Loucy (cell line): Measurements from ENCODE around the gene SLX9.

Source experiments
- EZH2phosphoT487 ChIP-seq: fragments of 200-600 bp; IDR thresholded peaks from 2 replicates; pipeline ENCODE4 v1.6.1; 2018; ENCODE audit warnings: antibody characterized with exemption, mild to moderate bottlenecking, moderate library complexity, borderline replicate concordance
- TF ChIP-seq, protein P1 (sequence below): fragments of 200-600 bp; sonication (generic); conservative IDR thresholded peaks from 2 replicates; pipeline ENCODE4 v1.5.1; 2014; ENCODE audit warnings: mild to moderate bottlenecking, antibody characterized with exemption, low read length

DNA sequence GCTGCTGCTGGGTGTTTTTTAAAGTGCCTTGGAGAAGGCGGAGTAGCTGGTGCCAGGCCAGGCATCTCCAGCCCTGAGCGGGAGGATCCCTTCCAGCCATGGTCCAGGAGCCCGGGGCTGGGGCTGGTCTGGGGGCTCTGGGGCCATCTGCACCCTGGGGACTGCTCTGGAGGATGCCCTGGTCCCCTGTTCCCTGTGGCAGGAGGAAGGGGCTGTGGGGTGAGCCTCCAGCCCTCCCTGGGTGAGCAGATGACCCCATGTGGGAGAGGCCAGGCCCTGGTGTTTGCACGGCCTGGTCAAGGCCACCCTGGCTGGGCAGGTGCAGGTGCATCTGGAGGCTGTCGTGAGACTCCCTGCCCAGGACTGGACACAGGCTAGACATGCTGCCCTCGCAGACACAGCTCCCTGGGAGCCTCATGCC, 56.7 kb downstream of the SLX9 start:
- no peak for TF ChIP-seq EZH2phosphoT487
- TF ChIP-seq, protein P1, sequence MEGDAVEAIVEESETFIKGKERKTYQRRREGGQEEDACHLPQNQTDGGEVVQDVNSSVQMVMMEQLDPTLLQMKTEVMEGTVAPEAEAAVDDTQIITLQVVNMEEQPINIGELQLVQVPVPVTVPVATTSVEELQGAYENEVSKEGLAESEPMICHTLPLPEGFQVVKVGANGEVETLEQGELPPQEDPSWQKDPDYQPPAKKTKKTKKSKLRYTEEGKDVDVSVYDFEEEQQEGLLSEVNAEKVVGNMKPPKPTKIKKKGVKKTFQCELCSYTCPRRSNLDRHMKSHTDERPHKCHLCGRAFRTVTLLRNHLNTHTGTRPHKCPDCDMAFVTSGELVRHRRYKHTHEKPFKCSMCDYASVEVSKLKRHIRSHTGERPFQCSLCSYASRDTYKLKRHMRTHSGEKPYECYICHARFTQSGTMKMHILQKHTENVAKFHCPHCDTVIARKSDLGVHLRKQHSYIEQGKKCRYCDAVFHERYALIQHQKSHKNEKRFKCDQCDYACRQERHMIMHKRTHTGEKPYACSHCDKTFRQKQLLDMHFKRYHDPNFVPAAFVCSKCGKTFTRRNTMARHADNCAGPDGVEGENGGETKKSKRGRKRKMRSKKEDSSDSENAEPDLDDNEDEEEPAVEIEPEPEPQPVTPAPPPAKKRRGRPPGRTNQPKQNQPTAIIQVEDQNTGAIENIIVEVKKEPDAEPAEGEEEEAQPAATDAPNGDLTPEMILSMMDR = no peak
